Neural progenitor cell (in vitro differentiated cells): ENCODE measurements around the gene PPARA. TPM values are rescaled to one million over a fixed set of nuclear protein-coding genes. Genes with fewer than 3 reads are reported as not detected.

ENCODE experiments used
- DNase-seq: peaks from one replicate; pipeline ENCODE4 v3.0.0-alpha.2; 2016; ENCODE audit warnings: low spot score
- H2AFZ ChIP-seq: fragments of 200-600 bp; sonication (generic); replicated peaks from 2 replicates; pipeline ENCODE4 v1.6.1; 2016; ENCODE audit warnings: antibody characterized with exemption
- H3F3A ChIP-seq: fragments of 200-600 bp; sonication (generic); 2 replicates; pipeline ENCODE4 v1.6.1; 2016; ENCODE audit warnings: antibody characterized with exemption, low read depth
- H3K27ac ChIP-seq: fragments of 200-600 bp; sonication (generic); 2 replicates; pipeline ENCODE4 v1.5.1; 2016; ENCODE audit warnings: mild to moderate bottlenecking
- H3K27me3 ChIP-seq: fragments of 200-600 bp; sonication (generic); 2 replicates; pipeline ENCODE4 v1.6.1; 2016; ENCODE audit warnings: mild to moderate bottlenecking, moderate library complexity
- H3K36me3 ChIP-seq: fragments of 200-600 bp; sonication (generic); 2 replicates; pipeline ENCODE4 v1.5.1; 2016
- H3K4me1 ChIP-seq: fragments of 200-600 bp; sonication (generic); 2 replicates; pipeline ENCODE4 v1.6.1; 2016; ENCODE audit warnings: mixed run types
- H3K4me2 ChIP-seq: fragments of 200-600 bp; sonication (generic); 2 replicates; pipeline ENCODE4 v1.6.1; 2016
- H3K4me3 ChIP-seq: fragments of 200-600 bp; sonication (generic); 2 replicates; pipeline ENCODE4 v1.5.1; 2016
- H3K79me2 ChIP-seq: fragments of 200-600 bp; sonication (generic); 2 replicates; pipeline ENCODE4 v1.6.1; 2016; ENCODE audit warnings: low read depth
- H3K9ac ChIP-seq: fragments of 200-600 bp; sonication (generic); 2 replicates; pipeline ENCODE4 v1.6.1; 2016
- H3K9me3 ChIP-seq: fragments of 200-600 bp; sonication (generic); 2 replicates; pipeline ENCODE4 v1.5.1; 2016; ENCODE audit warnings: low read depth
- H4K20me1 ChIP-seq: fragments of 200-600 bp; sonication (generic); 2 replicates; pipeline ENCODE4 v1.6.1; 2016; ENCODE audit warnings: low read depth
- H3K27ac Mint-ChIP-seq: 3 replicates; pipeline ENCODE4 v1.8.0; 2021; ENCODE audit warnings: mixed read lengths
- H3K27me3 Mint-ChIP-seq: 2 replicates; pipeline ENCODE4 v1.8.0; 2022; ENCODE audit warnings: low read depth, mild to moderate bottlenecking, inconsistent platforms, moderate library complexity, mixed read lengths; ENCODE audit not compliant: insufficient read depth
- H3K36me3 Mint-ChIP-seq: 3 replicates; pipeline ENCODE4 v1.8.0; 2021; ENCODE audit warnings: mixed read lengths
- H3K4me1 Mint-ChIP-seq: 3 replicates; pipeline ENCODE4 v1.8.0; 2021; ENCODE audit warnings: mixed read lengths
- H3K4me3 Mint-ChIP-seq: 3 replicates; pipeline ENCODE4 v1.8.0; 2021; ENCODE audit warnings: mild to moderate bottlenecking, moderate library complexity, mixed read lengths
- H3K9me3 Mint-ChIP-seq: 3 replicates; pipeline ENCODE4 v1.8.0; 2020; ENCODE audit warnings: mixed read lengths
- CTCF ChIP-seq: fragments of 200-600 bp; sonication (generic); IDR thresholded peaks from 2 replicates; pipeline ENCODE4 v1.5.1; 2017; ENCODE audit warnings: antibody characterized with exemption, mild to moderate bottlenecking
- EZH2 ChIP-seq: fragments of 200-600 bp; sonication (generic); IDR thresholded peaks from 2 replicates; pipeline ENCODE4 v1.6.1; 2017; ENCODE audit warnings: antibody characterized with exemption, mild to moderate bottlenecking, moderate library complexity
- EZH2phosphoT487 ChIP-seq: fragments of 200-600 bp; sonication (generic); IDR thresholded peaks from 2 replicates; pipeline ENCODE4 v1.6.1; 2017; ENCODE audit warnings: antibody characterized with exemption
- total RNA-seq: library from RNA; depleted of rRNA; stranded (reverse); fragments of >200 nt; gene quantifications from 2 replicates; pipeline ENCODE4 v1.2.3, GENCODE V29; 2015; ENCODE audit warnings: low replicate concordance

PPARA gene
- total RNA-seq, 1 donor from 2014 or later = 5.2 TPM

- H3K9me3 Mint-ChIP-seq = no peaks in the 10 kb centered on the region
- no peaks in the 10 kb centered on the region for H3K27me3 Mint-ChIP-seq
Observed at GRCh38 chr22:46202897-46203600, 52.7 kb downstream of the PPARA start.

GRCh38 chr22:46203601-46203980 is 53.3 kb downstream of the PPARA start:
- no peak overlapping the region for H3K4me3 ChIP-seq
- H3K27me3 ChIP-seq = no peaks in the 10 kb centered on the region
- Mint-ChIP-seq H3K27me3 (no peaks in the 10 kb centered on the region), H3K9me3 (peaks cover 3% of the 10 kb centered on the region), H3K36me3 (peaks cover 9% of the 10 kb centered on the region), H3K4me3 (no peak overlapping the region), H3K4me1 (peaks cover 6% of the 10 kb centered on the region), H3K27ac (peak overlapping the region; percentile 7)
- H4K20me1 ChIP-seq = no peaks in the 10 kb centered on the region
- TF ChIP-seq EZH2 (no peak), EZH2phosphoT487 (no peak), CTCF (no peak)
- H3K36me3 ChIP-seq = no peaks in the 10 kb centered on the region
- H3K27ac ChIP-seq = no peak overlapping the region
- H3K9ac ChIP-seq = no peak overlapping the region
- DNase-seq = no peak
- H3K4me1 ChIP-seq = no peaks in the 10 kb centered on the region
- H3K4me2 ChIP-seq = no peak overlapping the region
- no peak overlapping the region for H2AFZ ChIP-seq
- no peaks in the 10 kb centered on the region for H3K9me3 ChIP-seq
- no peaks in the 10 kb centered on the region for H3K79me2 ChIP-seq
- H3F3A ChIP-seq = no peaks in the 10 kb centered on the region

More at GRCh38 chr22:46202897-46203600, 52.7 kb downstream of the PPARA start:
- no peak for DNase-seq
- Histone ChIP-seq H3K9ac (no peak overlapping the region), H3K9me3 (no peaks in the 10 kb centered on the region), H3F3A (no peaks in the 10 kb centered on the region), H3K36me3 (no peaks in the 10 kb centered on the region), H2AFZ (no peak overlapping the region), H3K79me2 (no peaks in the 10 kb centered on the region), H3K27ac (no peak overlapping the region), H3K4me3 (no peak overlapping the region), H3K27me3 (no peaks in the 10 kb centered on the region), H3K4me2 (no peak overlapping the region), H4K20me1 (no peaks in the 10 kb centered on the region), H3K4me1 (no peaks in the 10 kb centered on the region)
- H3K4me1 Mint-ChIP-seq = peaks cover 6% of the 10 kb centered on the region
- H3K4me3 Mint-ChIP-seq = no peak overlapping the region
- peaks cover 9% of the 10 kb centered on the region for H3K36me3 Mint-ChIP-seq
- peak overlapping the region; percentile 7 for H3K27ac Mint-ChIP-seq
- TF ChIP-seq EZH2 = no peak
- no peak for TF ChIP-seq EZH2phosphoT487
- no peak for TF ChIP-seq CTCF

GRCh38 chr22:46209262-46209661 is 58.9 kb downstream of the PPARA start:
- no peak overlapping the region for H3K27ac Mint-ChIP-seq
- Histone ChIP-seq H3F3A (no peaks in the 10 kb centered on the region), H3K36me3 (no peaks in the 10 kb centered on the region), H3K79me2 (no peaks in the 10 kb centered on the region), H3K4me2 (no peak overlapping the region), H3K9ac (no peak overlapping the region), H3K4me1 (no peaks in the 10 kb centered on the region), H4K20me1 (no peaks in the 10 kb centered on the region), H3K27me3 (no peaks in the 10 kb centered on the region), H3K27ac (no peak overlapping the region), H3K4me3 (no peak overlapping the region), H2AFZ (no peak overlapping the region), H3K9me3 (peaks cover 6% of the 10 kb centered on the region)
- no peaks in the 10 kb centered on the region for H3K27me3 Mint-ChIP-seq
- peaks cover 27% of the 10 kb centered on the region for H3K9me3 Mint-ChIP-seq
- H3K4me3 Mint-ChIP-seq = no peak overlapping the region
- H3K4me1 Mint-ChIP-seq = no peaks in the 10 kb centered on the region
- TF ChIP-seq EZH2 (no peak), CTCF (no peak), EZH2phosphoT487 (no peak)
- peaks cover 30% of the 10 kb centered on the region for H3K36me3 Mint-ChIP-seq
- no peak for DNase-seq
